NT2/D1 (cell line): ENCODE measurements around the gene KDM8.

Experiments
- DNase-seq: peaks from one replicate; pipeline ENCODE4 v3.0.0-alpha.2; 2011; ENCODE audit warnings: low read depth, low spot score
- H3K27me3 ChIP-seq: 2 replicates; pipeline ENCODE4 v1.6.0; 2011; ENCODE audit warnings: mild to moderate bottlenecking; ENCODE audit not compliant: insufficient read length, insufficient read depth
- H3K36me3 ChIP-seq: 2 replicates; pipeline ENCODE4 v1.6.1; 2011; ENCODE audit warnings: mild to moderate bottlenecking, low read length, mixed read lengths; ENCODE audit not compliant: insufficient read depth, insufficient read length
- H3K4me1 ChIP-seq: 2 replicates; pipeline ENCODE4 v1.5.1; 2011; ENCODE audit not compliant: insufficient read depth, insufficient read length
- H3K4me3 ChIP-seq: 2 replicates; pipeline ENCODE4 v1.5.1; 2011; ENCODE audit warnings: low read depth; ENCODE audit not compliant: insufficient read length
- H3K9ac ChIP-seq: 2 replicates; pipeline ENCODE4 v1.6.0; 2011; ENCODE audit warnings: low read depth; ENCODE audit not compliant: insufficient read length
- H3K9me3 ChIP-seq: 2 replicates; pipeline ENCODE4 v1.5.1; 2011; ENCODE audit warnings: mild to moderate bottlenecking, low read length; ENCODE audit not compliant: insufficient read depth
- SUZ12 ChIP-seq: IDR thresholded peaks from 2 replicates; pipeline ENCODE4 v1.6.1; 2011; ENCODE audit not compliant: insufficient read length, insufficient read depth; ENCODE audit errors: extremely low read depth
- YY1 ChIP-seq: IDR thresholded peaks from 2 replicates; pipeline ENCODE4 v1.6.1; 2011; ENCODE audit not compliant: insufficient read length, insufficient read depth
- ZNF274 ChIP-seq: IDR thresholded peaks from 2 replicates; pipeline ENCODE4 v1.6.1; 2011; ENCODE audit warnings: mild to moderate bottlenecking, low read depth, low read length

Gene KDM8

GRCh38 chr16:27193300-27193990, 9.9 kb upstream of the KDM8 start:
- no peaks in the 10 kb centered on the region for H3K36me3 ChIP-seq
- no peak for DNase-seq
- peaks cover 4% of the 10 kb centered on the region; the same call in 1 of the 2 replicates for H3K9me3 ChIP-seq
- no peak overlapping the region for H3K4me3 ChIP-seq
- no peak overlapping the region for H3K9ac ChIP-seq
- peaks cover 4% of the 10 kb centered on the region for H3K4me1 ChIP-seq
- TF ChIP-seq ZNF274 (no peak), SUZ12 (no peak), YY1 (no peak)
- H3K27me3 ChIP-seq, result no peaks in the 10 kb centered on the region

GRCh38 chr16:27195076-27195741, 8.1 kb upstream of the KDM8 start:
- Histone ChIP-seq H3K4me3 (no peak overlapping the region), H3K27me3 (no peaks in the 10 kb centered on the region), H3K4me1 (no peaks in the 10 kb centered on the region), H3K36me3 (no peaks in the 10 kb centered on the region), H3K9ac (no peak overlapping the region), H3K9me3 (peaks cover 4% of the 10 kb centered on the region; the same call in 1 of the 2 replicates)
- no peak for DNase-seq
- no peak for TF ChIP-seq ZNF274
- TF ChIP-seq YY1, result no peak
- no peak for TF ChIP-seq SUZ12

GRCh38 chr16:27195941-27196595, 7.3 kb upstream of the KDM8 start:
- Histone ChIP-seq H3K9ac (no peak overlapping the region), H3K27me3 (no peaks in the 10 kb centered on the region), H3K36me3 (no peaks in the 10 kb centered on the region), H3K4me1 (no peaks in the 10 kb centered on the region), H3K4me3 (no peak overlapping the region), H3K9me3 (peaks cover 4% of the 10 kb centered on the region; the same call in 1 of the 2 replicates)
- no peak for DNase-seq
- TF ChIP-seq SUZ12, result no peak
- no peak for TF ChIP-seq ZNF274
- no peak for TF ChIP-seq YY1

- DNase-seq, result no peak
- TF ChIP-seq ZNF274 (no peak), YY1 (no peak), SUZ12 (no peak)
- no peaks in the 10 kb centered on the region for H3K36me3 ChIP-seq
- H3K4me1 ChIP-seq, result no peaks in the 10 kb centered on the region
- H3K27me3 ChIP-seq, result no peaks in the 10 kb centered on the region
- H3K4me3 ChIP-seq, result no peak overlapping the region
- H3K9ac ChIP-seq, result no peak overlapping the region
- peaks cover 4% of the 10 kb centered on the region; the same call in 1 of the 2 replicates for H3K9me3 ChIP-seq
Measured at GRCh38 chr16:27197004-27197403, 6.3 kb upstream of the KDM8 start.

GRCh38 chr16:27198451-27199234, 4.7 kb upstream of the KDM8 start:
- Histone ChIP-seq H3K9me3 (peaks cover 4% of the 10 kb centered on the region; the same call in 1 of the 2 replicates), H3K4me1 (no peaks in the 10 kb centered on the region), H3K27me3 (no peaks in the 10 kb centered on the region), H3K4me3 (no peak overlapping the region), H3K36me3 (no peaks in the 10 kb centered on the region), H3K9ac (no peak overlapping the region)
- TF ChIP-seq ZNF274 (no peak), SUZ12 (no peak), YY1 (no peak)
- DNase-seq, result no peak

- Histone ChIP-seq H3K36me3 (no peaks in the 10 kb centered on the region), H3K9ac (no peak overlapping the region), H3K9me3 (peaks cover 4% of the 10 kb centered on the region; the same call in 1 of the 2 replicates), H3K27me3 (no peaks in the 10 kb centered on the region), H3K4me1 (no peaks in the 10 kb centered on the region), H3K4me3 (no peak overlapping the region)
- TF ChIP-seq SUZ12 (no peak), ZNF274 (no peak), YY1 (no peak)
- DNase-seq, result no peak
Measured at GRCh38 chr16:27199235-27199586, 4.1 kb upstream of the KDM8 start.
